ENCODE results near the gene CSRP3.
"Not testable (repeated sequence)": the region's sequence is repeated elsewhere in the genome, so short reads cannot be mapped to it uniquely, and the experiment has no call there.

CSRP3 gene

GRCh38 chr11:19176629-19177186, 25.1 kb downstream of the CSRP3 start:
- Mint-ChIP-seq H3K4me3 (no peak overlapping the region), H3K4me1 (no peaks in the 10 kb centered on the region), H3K27me3 (no peaks in the 10 kb centered on the region), H3K27ac (peak overlapping the region in 1 of 2 donors; percentile 37), H3K9me3 (no peaks in the 10 kb centered on the region)
- DNase-seq (no peak), ATAC-seq (no peak)

DNA sequence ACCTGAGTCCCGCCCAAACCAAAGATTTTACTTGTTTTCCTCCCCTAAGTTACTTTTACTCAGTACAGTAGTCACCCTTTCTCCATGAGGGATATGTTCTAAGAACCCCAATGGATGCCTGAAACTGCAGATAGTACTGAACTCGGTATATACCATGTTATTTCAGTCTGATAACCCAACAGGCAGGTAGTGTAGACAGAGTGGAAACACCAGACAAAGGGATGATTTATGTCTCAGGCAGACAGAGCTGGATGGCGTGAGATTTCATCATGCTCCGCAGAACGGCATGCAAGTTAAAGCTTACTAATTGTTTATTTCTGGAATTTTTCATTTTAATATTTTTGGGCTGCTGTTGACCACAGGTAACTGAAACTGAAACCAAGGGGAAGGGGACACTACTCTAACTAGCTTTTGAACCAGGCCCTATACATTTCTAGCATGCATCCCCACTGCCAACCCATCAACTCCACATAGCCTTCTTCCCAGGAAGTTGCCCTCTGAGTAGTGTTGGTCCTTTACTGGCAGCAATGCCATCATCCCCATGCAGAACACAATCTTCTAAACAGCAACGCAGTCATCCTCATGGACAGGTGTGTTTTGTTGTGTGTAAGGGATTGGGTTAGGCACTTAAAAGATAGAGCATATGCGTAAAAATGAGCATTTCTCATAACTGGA, 27.7 kb downstream of the CSRP3 start:
- DNase-seq (no peak), ATAC-seq (no peak)
- no peak overlapping the region for H3K4me3 Mint-ChIP-seq
- H3K27me3 Mint-ChIP-seq, result no peaks in the 10 kb centered on the region
- H3K4me1 Mint-ChIP-seq, result no peaks in the 10 kb centered on the region
- no peak overlapping the region for H3K27ac Mint-ChIP-seq
- no peaks in the 10 kb centered on the region for H3K9me3 Mint-ChIP-seq

GRCh38 chr11:19173004-19173689, 28.6 kb downstream of the CSRP3 start:
- no peak for ATAC-seq
- no peak for DNase-seq
- no peak overlapping the region for H3K27ac Mint-ChIP-seq
- no peaks in the 10 kb centered on the region for H3K9me3 Mint-ChIP-seq
- H3K4me1 Mint-ChIP-seq, result no peaks in the 10 kb centered on the region
- no peak overlapping the region for H3K4me3 Mint-ChIP-seq
- no peaks in the 10 kb centered on the region for H3K27me3 Mint-ChIP-seq

DNA sequence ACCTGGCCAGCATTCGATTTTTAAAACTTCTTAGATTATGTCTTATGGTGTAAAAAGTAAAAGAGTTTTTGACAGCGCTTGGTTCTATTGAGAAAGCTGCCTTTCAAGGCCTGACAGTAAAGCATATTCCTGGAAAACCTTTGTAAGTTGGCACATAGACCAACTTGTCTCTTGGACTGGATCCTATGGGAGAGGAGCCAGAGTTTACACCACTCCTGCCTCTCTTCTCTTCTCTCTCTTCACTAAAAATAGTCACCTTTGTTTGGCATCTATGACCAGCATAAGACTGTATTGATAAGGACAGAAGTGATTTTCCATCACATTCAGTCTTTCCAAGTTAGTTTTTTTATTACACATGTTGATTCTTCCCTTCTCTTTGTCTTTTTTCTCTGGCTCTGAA, 33.7 kb downstream of the CSRP3 start:
- Mint-ChIP-seq H3K9me3 (no peaks in the 10 kb centered on the region), H3K4me3 (no peak overlapping the region), H3K27me3 (no peaks in the 10 kb centered on the region), H3K4me1 (peaks cover 3% of the 10 kb centered on the region), H3K27ac (peak overlapping the region in 1 of 2 donors; percentile 34)
- DNase-seq, result no peak
- no peak for ATAC-seq

GRCh38 chr11:19164881-19165280, 36.9 kb downstream of the CSRP3 start:
- no peak overlapping the region for H3K27ac Mint-ChIP-seq
- H3K4me1 Mint-ChIP-seq, result peaks cover 7% of the 10 kb centered on the region
- DNase-seq (no peak), ATAC-seq (no peak)
- no peaks in the 10 kb centered on the region for H3K27me3 Mint-ChIP-seq
- H3K9me3 Mint-ChIP-seq, result no peaks in the 10 kb centered on the region
- no peak overlapping the region for H3K4me3 Mint-ChIP-seq

GRCh38 chr11:19164230-19164855, 37.4 kb downstream of the CSRP3 start:
- Mint-ChIP-seq H3K27me3 (no peaks in the 10 kb centered on the region), H3K4me3 (no peak overlapping the region), H3K27ac (no peak overlapping the region), H3K4me1 (peaks cover 7% of the 10 kb centered on the region), H3K9me3 (no peaks in the 10 kb centered on the region)
- no peak for DNase-seq
- ATAC-seq, result no peak

GRCh38 chr11:19163617-19164016, 38.2 kb downstream of the CSRP3 start:
- H3K9me3 Mint-ChIP-seq, result no peaks in the 10 kb centered on the region
- DNase-seq (no peak), ATAC-seq (no peak)
- no peaks in the 10 kb centered on the region for H3K27me3 Mint-ChIP-seq
- no peak overlapping the region for H3K4me3 Mint-ChIP-seq
- no peak overlapping the region for H3K27ac Mint-ChIP-seq
- peaks cover 7% of the 10 kb centered on the region for H3K4me1 Mint-ChIP-seq

GRCh38 chr11:19162951-19163505, 38.8 kb downstream of the CSRP3 start:
- DNase-seq, result no peak
- Mint-ChIP-seq H3K4me3 (no peak overlapping the region), H3K27ac (no peak overlapping the region), H3K27me3 (no peaks in the 10 kb centered on the region), H3K4me1 (peaks cover 7% of the 10 kb centered on the region), H3K9me3 (no peaks in the 10 kb centered on the region)
- ATAC-seq, result no peak

GRCh38 chr11:19161651-19162050, 40.1 kb downstream of the CSRP3 start:
- no peak overlapping the region for H3K27ac Mint-ChIP-seq
- DNase-seq (no peak), ATAC-seq (no peak)
- no peaks in the 10 kb centered on the region for H3K9me3 Mint-ChIP-seq
- peaks cover 7% of the 10 kb centered on the region for H3K4me1 Mint-ChIP-seq
- H3K27me3 Mint-ChIP-seq, result no peaks in the 10 kb centered on the region
- no peak overlapping the region for H3K4me3 Mint-ChIP-seq

- peaks cover 7% of the 10 kb centered on the region for H3K4me1 Mint-ChIP-seq
- H3K27me3 Mint-ChIP-seq, result no peaks in the 10 kb centered on the region
- H3K4me3 Mint-ChIP-seq, result no peak overlapping the region
- DNase-seq, result no peak
- no peaks in the 10 kb centered on the region for H3K9me3 Mint-ChIP-seq
- no peak overlapping the region for H3K27ac Mint-ChIP-seq
- ATAC-seq, result no peak
Measured at GRCh38 chr11:19160847-19161246, 40.9 kb downstream of the CSRP3 start.

GRCh38 chr11:19156892-19157291, 44.9 kb downstream of the CSRP3 start:
- Mint-ChIP-seq H3K4me1 (no peaks in the 10 kb centered on the region), H3K27ac (no peak overlapping the region), H3K9me3 (no peaks in the 10 kb centered on the region), H3K4me3 (no peak overlapping the region), H3K27me3 (no peaks in the 10 kb centered on the region)
- ATAC-seq, result no peak
- DNase-seq, result no peak

DNA sequence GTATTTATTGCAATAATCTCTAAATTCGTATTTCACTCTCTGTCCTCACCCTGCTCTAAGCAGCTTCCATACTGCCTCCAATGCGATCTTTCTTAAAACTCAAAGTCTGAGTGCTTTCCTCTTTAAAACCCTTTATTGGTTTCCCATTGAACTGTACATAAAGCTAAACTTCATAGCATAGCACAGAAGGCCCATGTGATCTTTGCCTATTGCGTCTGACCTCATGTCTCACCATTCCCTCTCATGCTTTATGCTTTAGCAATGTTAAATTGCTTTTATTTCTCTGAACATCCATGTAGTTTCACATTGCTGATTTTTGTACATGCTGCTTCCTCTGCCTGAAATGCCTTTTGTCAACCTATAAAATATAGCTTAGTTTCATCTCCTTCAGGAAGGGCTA, 56.5 kb downstream of the CSRP3 start:
- Mint-ChIP-seq H3K4me1 (no peaks in the 10 kb centered on the region), H3K4me3 (no peak overlapping the region), H3K27me3 (no peaks in the 10 kb centered on the region), H3K27ac (no peak overlapping the region), H3K9me3 (no peaks in the 10 kb centered on the region)
- no peak for DNase-seq
- ATAC-seq, result no peak

DNA sequence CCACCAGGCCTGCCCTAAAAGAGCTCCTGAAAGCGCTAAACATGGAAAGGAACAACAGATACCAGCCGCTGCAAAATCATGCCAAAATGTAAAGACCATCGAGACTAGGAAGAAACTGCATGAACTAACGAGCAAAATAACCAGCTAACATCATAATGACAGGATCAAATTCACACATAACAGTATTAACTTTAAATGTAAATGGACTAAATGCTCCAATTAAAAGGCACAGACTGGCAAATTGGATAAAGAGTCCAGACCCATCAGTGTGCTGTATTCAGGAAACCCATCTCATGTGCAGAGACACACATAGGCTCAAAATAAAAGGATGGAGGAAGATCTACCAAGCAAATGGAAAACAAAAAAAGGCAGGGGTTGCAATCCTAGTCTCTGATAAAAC, 64.9 kb downstream of the CSRP3 start:
- not testable (repeated sequence) for H3K27ac Mint-ChIP-seq, H3K4me1 Mint-ChIP-seq, H3K4me3 Mint-ChIP-seq, DNase-seq, H3K27me3 Mint-ChIP-seq, ATAC-seq
- H3K9me3 Mint-ChIP-seq, result peaks cover 9 to 10% of the 10 kb centered on the region in 2 donors

- Mint-ChIP-seq H3K9me3 (peaks cover 18 to 22% of the 10 kb centered on the region in 2 donors), H3K27ac (no peak overlapping the region), H3K4me3 (no peak overlapping the region), H3K4me1 (no peaks in the 10 kb centered on the region), H3K27me3 (no peaks in the 10 kb centered on the region)
- ATAC-seq (no peak), DNase-seq (no peak)
Measured at GRCh38 chr11:19134004-19134403, 67.8 kb downstream of the CSRP3 start.
